Progenitor cell of endocrine pancreas (in vitro differentiated cells): Measurements from ENCODE around the gene PKIG. TPM values are rescaled to one million over a fixed set of nuclear protein-coding genes. Genes with fewer than 3 reads are reported as not detected.

Experiments used
- DNase-seq: peaks from one replicate; pipeline ENCODE4 v3.0.0; 2021; ENCODE audit warnings: low spot score; ENCODE audit not compliant: unreplicated experiment
- H3K27ac Mint-ChIP-seq: 2 replicates; pipeline ENCODE4 v1.8.0; 2021; ENCODE audit warnings: mild to moderate bottlenecking, moderate library complexity, mixed read lengths
- H3K27me3 Mint-ChIP-seq: 2 replicates; pipeline ENCODE4 v1.8.0; 2021; ENCODE audit warnings: mixed read lengths
- H3K36me3 Mint-ChIP-seq: 2 replicates; pipeline ENCODE4 v1.8.0; 2022; ENCODE audit warnings: mixed read lengths; ENCODE audit not compliant: insufficient read depth
- H3K4me1 Mint-ChIP-seq: 2 replicates; pipeline ENCODE4 v1.8.0; 2021; ENCODE audit warnings: low read depth, mixed read lengths
- H3K4me3 Mint-ChIP-seq: 2 replicates; pipeline ENCODE4 v1.8.0; 2021; ENCODE audit warnings: low read depth, mild to moderate bottlenecking, moderate library complexity, mixed read lengths
- H3K9me3 Mint-ChIP-seq: 2 replicates; pipeline ENCODE4 v1.8.0; 2021; ENCODE audit warnings: low read depth, mixed read lengths
- CTCF ChIP-seq: fragments of 200-600 bp; sonication (generic); IDR thresholded peaks from one replicate; pipeline ENCODE4 v1.5.0; 2021; ENCODE audit warnings: antibody characterized with exemption, mild to moderate bottlenecking; ENCODE audit not compliant: unreplicated experiment
- total RNA-seq: library from RNA; stranded (reverse); gene quantifications from 2 replicates; pipeline ENCODE4 v1.2.1, GENCODE V29; 2021

Gene PKIG
- total RNA-seq, 1 donor from 2014 or later = 36.5 TPM

GRCh38 chr20:44547419-44547818, 35.0 kb upstream of the PKIG start:
- Mint-ChIP-seq H3K27ac (no peak overlapping the region), H3K27me3 (no peaks in the 10 kb centered on the region), H3K36me3 (no peaks in the 10 kb centered on the region), H3K4me3 (no peak overlapping the region), H3K9me3 (no peaks in the 10 kb centered on the region), H3K4me1 (peaks cover 23% of the 10 kb centered on the region)
- TF ChIP-seq CTCF = no peak
- DNase-seq = no peak

GRCh38 chr20:44549123-44549522, 33.3 kb upstream of the PKIG start:
- TF ChIP-seq CTCF = no peak
- Mint-ChIP-seq H3K4me3 (no peak overlapping the region), H3K4me1 (peaks cover 35% of the 10 kb centered on the region)

GRCh38 chr20:44552050-44552449, 30.3 kb upstream of the PKIG start:
- peaks cover 35% of the 10 kb centered on the region for H3K4me1 Mint-ChIP-seq
- H3K27ac Mint-ChIP-seq = no peak overlapping the region
- H3K9me3 Mint-ChIP-seq = no peaks in the 10 kb centered on the region
- H3K27me3 Mint-ChIP-seq = peaks cover 3% of the 10 kb centered on the region
- TF ChIP-seq CTCF = no peak
- DNase-seq = no peak
- no peak overlapping the region for H3K4me3 Mint-ChIP-seq
- H3K36me3 Mint-ChIP-seq = no peaks in the 10 kb centered on the region

More at GRCh38 chr20:44549123-44549522, 33.3 kb upstream of the PKIG start:
- Mint-ChIP-seq H3K27ac (no peak overlapping the region), H3K36me3 (no peaks in the 10 kb centered on the region), H3K9me3 (no peaks in the 10 kb centered on the region), H3K27me3 (peaks cover 3% of the 10 kb centered on the region)
- no peak for DNase-seq

GRCh38 chr20:44552568-44552949, 29.8 kb upstream of the PKIG start:
- DNase-seq = no peak
- no peak overlapping the region for H3K27ac Mint-ChIP-seq
- no peak overlapping the region for H3K4me3 Mint-ChIP-seq
- no peaks in the 10 kb centered on the region for H3K9me3 Mint-ChIP-seq
- TF ChIP-seq CTCF = no peak
- H3K27me3 Mint-ChIP-seq = peaks cover 3% of the 10 kb centered on the region
- H3K4me1 Mint-ChIP-seq = peaks cover 33% of the 10 kb centered on the region
- no peaks in the 10 kb centered on the region for H3K36me3 Mint-ChIP-seq

GRCh38 chr20:44552950-44553908, 29.1 kb upstream of the PKIG start:
- Mint-ChIP-seq H3K4me3 (no peak overlapping the region), H3K36me3 (no peaks in the 10 kb centered on the region), H3K4me1 (peaks cover 31% of the 10 kb centered on the region), H3K9me3 (no peaks in the 10 kb centered on the region), H3K27ac (no peak overlapping the region), H3K27me3 (peaks cover 3% of the 10 kb centered on the region)
- no peak for DNase-seq
- no peak for TF ChIP-seq CTCF
